Esophagus (tissue), 2 donors: ENCODE measurements around the gene OCRL. TPM values are rescaled to one million over a fixed set of nuclear protein-coding genes. Genes with fewer than 3 reads are reported as not detected.
A peak's percentile ranks its signal among the peaks of the same experiment; 100 is the strongest.

Experiments used
- H3K27ac ChIP-seq, 2 donors: one replicate each; pipeline ENCODE4 v1.5.1; 2013; ENCODE audit warnings: low read depth in 2 of 2, mild to moderate bottlenecking in 2 of 2, inconsistent platforms in 1 of 2, low read length in 1 of 2, moderate library complexity in 1 of 2
- H3K27me3 ChIP-seq, 2 donors: one replicate each; pipeline ENCODE4 v1.6.1; 2013; ENCODE audit warnings: low read length in 2 of 2, control low read depth in 1 of 2, mild to moderate bottlenecking in 1 of 2; ENCODE audit not compliant: insufficient read depth in 2 of 2, control insufficient read depth in 1 of 2
- H3K36me3 ChIP-seq, 2 donors: one replicate each; pipeline ENCODE4 v1.6.1; 2013; ENCODE audit warnings: low read length in 1 of 2; ENCODE audit not compliant: control insufficient read depth in 2 of 2, insufficient read depth in 2 of 2
- H3K4me1 ChIP-seq, 2 donors: one replicate each; pipeline ENCODE4 v1.6.1; 2013; ENCODE audit warnings: low read length in 1 of 2; ENCODE audit not compliant: control insufficient read depth in 2 of 2, insufficient read depth in 2 of 2
- H3K4me3 ChIP-seq, 2 donors: one replicate each; pipeline ENCODE4 v1.5.1; 2013; ENCODE audit warnings: low read length in 2 of 2, mild to moderate bottlenecking in 2 of 2, low read depth in 1 of 2, moderate library complexity in 1 of 2
- H3K9me3 ChIP-seq, 2 donors: one replicate each; pipeline ENCODE4 v1.6.1; 2013; ENCODE audit warnings: mild to moderate bottlenecking in 2 of 2, low read depth in 1 of 2, low read length in 1 of 2, moderate library complexity in 1 of 2; ENCODE audit not compliant: control insufficient read depth in 2 of 2, insufficient read depth in 1 of 2
- WGBS, 2 donors: extraction: QIAGEN DNeasy Blood & Tissue Kit; methylation state at CpG; one replicate each; pipeline ENCODE4 v1.1.7; 2013; 5-methylcytosine and 5-hydroxymethylcytosine counted together
- polyA plus RNA-seq, 2 donors: library from polyadenylated mRNA; stranded (reverse); fragments of 200-250 nt; gene quantifications; one replicate each; pipeline ENCODE4 v1.2.3, GENCODE V29; 2013
- donor health status: healthy with polysubstance abuse.
- donor health status: Bipolar disorder and iron deficiency.

OCRL gene
- polyA plus RNA-seq: 1 to 10 TPM; 6.4 to 7.5 TPM

DNA sequence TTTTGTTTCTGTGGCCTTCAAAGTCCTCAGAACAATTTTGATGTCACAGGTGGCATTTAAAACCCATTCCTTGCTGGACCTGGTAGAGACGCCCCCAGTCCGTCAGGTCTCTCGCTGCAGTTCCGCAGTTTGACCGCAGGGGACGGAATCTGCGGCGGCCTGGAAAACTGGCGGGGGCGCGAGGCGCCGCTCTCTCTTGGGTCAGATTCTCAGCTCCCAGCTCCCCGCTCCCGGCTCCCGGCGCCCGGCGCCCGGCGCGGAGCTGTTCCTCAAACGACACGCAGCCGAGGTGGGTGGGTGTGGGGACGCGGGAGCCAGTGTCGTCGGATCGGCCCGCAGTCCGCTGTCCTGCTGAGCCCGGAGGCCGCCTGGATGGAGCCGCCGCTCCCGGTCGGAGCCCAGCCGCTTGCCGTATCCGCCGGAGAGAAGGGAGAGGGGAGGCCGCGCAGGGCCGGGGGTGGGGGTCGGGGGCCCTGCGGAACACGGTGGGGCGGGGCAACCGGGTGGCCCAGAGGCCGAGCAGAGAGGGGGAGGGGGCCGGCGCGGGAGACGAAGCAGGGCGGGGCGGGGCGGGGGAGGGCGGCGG is at the start of gene OCRL:
TSS of gene OCRL (plus strand) at position 192 of the 586 bp plus-strand sequence. CDS start at position 373, 181 bp downstream.
- WGBS, 2 donors: 1 to 32% methylated on average over 35 to 45 of the region's 60 CpGs
- H3K9me3 ChIP-seq: no peaks in the 10 kb centered on the region
- H3K4me1 ChIP-seq: no peaks in the 10 kb centered on the region
- H3K27me3 ChIP-seq: no peaks in the 10 kb centered on the region
- H3K27ac ChIP-seq: peak within 1 kb of the TSS; percentile 64 to 74
- H3K36me3 ChIP-seq: no peaks in the 10 kb centered on the region
- H3K4me3 ChIP-seq: peak within 1 kb of the TSS; percentile 59 to 73

DNA sequence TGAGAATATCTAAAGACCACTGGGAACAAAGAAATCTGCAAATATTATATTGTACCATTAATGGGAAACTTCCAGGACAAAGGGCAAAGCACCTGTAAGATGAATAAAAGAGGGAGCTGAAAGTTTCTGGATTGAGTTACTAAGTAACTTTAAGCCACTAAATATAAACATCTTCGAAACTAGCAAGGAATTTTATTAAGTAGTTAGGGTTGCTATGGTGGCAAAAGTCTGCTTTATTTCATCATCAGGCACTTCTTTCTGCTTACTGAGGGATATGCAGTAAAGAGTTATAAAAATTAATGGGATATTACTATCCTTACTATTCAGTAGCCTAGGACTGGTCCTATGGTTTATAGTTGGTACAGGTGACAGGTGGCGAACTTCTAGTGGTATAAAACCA is 49.7 kb upstream of the OCRL start:
- WGBS, 2 donors: 56 to 80% methylated on average over 2 of the region's 2 CpGs
- H3K4me1 ChIP-seq: no peaks in the 10 kb centered on the region
- no peaks in the 10 kb centered on the region for H3K36me3 ChIP-seq

DNA sequence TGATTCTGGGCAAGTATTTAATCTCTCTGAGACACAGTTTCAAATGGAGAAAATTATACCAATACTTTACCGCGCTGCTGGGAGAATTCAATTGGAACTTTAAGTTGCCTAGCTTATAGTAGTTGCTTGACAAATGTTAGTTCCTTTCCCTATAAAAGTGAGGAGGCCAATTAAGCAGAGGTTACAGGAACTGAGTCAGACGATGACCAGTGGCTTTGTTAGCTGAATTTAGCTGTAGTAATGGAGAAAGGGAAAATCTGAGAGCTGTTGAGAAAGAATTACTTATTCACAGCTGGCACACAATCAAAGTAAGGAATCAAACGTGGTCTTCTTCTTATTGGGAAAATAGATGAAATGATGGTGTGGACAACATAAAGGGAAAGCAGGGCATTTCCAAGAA is 46.4 kb upstream of the OCRL start:
- no peaks in the 10 kb centered on the region for H3K27me3 ChIP-seq
- 57 to 71% methylated on average over 4 of the region's 4 CpGs for WGBS, 2 donors
- H3K36me3 ChIP-seq: no peaks in the 10 kb centered on the region
- H3K27ac ChIP-seq: no peak overlapping the region
- H3K4me1 ChIP-seq: no peaks in the 10 kb centered on the region
- H3K9me3 ChIP-seq: no peaks in the 10 kb centered on the region
- no peak overlapping the region for H3K4me3 ChIP-seq

More for the DNA sequence above, 49.7 kb upstream of the OCRL start:
- no peaks in the 10 kb centered on the region for H3K27me3 ChIP-seq
- no peak overlapping the region for H3K4me3 ChIP-seq
- H3K27ac ChIP-seq: no peak overlapping the region
- no peaks in the 10 kb centered on the region for H3K9me3 ChIP-seq

DNA sequence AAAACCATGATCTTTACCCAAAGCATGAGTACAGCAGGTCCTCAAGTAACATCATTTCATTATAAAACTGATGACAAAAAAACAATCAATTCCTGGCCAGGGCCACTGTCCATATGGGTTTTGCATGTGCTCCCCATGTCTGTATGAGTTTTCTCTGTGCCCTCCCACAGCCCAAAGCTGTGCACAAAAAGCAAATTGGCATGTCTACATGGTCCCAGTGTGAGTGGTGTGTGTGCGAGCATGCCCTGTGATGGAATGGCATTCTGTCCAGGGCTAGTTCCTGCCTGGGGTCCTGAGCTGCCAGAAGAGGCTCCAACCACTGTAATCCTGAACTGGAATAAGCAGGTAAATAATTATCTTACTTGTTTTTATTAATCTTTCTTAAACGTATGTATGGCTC is 45.2 kb upstream of the OCRL start:
- H3K4me1 ChIP-seq: no peaks in the 10 kb centered on the region
- no peak overlapping the region for H3K27ac ChIP-seq
- no peaks in the 10 kb centered on the region for H3K27me3 ChIP-seq
- H3K4me3 ChIP-seq: no peak overlapping the region
- H3K9me3 ChIP-seq: no peaks in the 10 kb centered on the region
- no peaks in the 10 kb centered on the region for H3K36me3 ChIP-seq
- 65 to 88% methylated on average over 2 of the region's 2 CpGs for WGBS, 2 donors

DNA sequence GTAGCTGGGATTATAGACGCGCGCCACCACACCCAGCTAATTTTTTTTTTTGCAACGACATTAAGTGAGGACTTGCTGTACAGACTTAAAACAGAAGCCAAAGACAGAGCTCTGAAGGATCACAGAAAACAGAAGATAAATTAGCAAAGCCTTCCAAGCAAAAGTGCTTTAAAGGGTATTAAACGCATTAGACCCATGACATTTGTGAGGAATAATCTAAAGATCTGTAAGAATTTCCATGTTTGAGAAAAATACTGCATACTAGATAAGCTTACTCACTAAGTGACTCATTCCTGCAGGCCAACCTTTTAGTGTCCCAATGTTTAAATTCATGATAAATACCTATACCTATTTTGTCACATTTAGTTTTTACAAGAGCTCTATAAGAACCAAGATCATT is 44.2 kb upstream of the OCRL start:
- Histone ChIP-seq H3K27ac (no peak overlapping the region), H3K4me1 (no peaks in the 10 kb centered on the region), H3K4me3 (no peak overlapping the region), H3K9me3 (no peaks in the 10 kb centered on the region), H3K27me3 (no peaks in the 10 kb centered on the region), H3K36me3 (no peaks in the 10 kb centered on the region)
- 81 to 85% methylated on average over 5 of the region's 5 CpGs for WGBS, 2 donors

DNA sequence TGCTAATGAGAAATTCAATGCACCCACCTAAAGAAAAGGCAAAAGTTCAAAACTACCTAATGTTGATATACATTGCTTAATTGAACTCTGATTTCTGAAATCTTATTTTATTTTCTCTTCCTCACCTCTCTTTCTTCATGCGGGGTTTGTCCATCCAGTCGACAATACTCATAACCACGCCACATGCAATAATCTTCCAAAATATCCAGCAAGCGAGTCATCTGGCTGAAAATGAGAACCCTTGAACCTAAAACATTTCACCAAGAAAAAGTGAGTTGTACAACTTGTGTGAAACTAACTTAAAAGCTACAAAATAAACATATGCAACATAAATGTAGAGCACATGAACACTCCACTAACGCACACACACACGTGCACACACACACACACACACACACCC is 43.4 kb upstream of the OCRL start:
- Histone ChIP-seq H3K36me3 (no peaks in the 10 kb centered on the region), H3K4me3 (no peak overlapping the region), H3K9me3 (no peaks in the 10 kb centered on the region), H3K27me3 (no peaks in the 10 kb centered on the region), H3K4me1 (no peaks in the 10 kb centered on the region), H3K27ac (no peak overlapping the region)
- WGBS, 2 donors: 87 to 91% methylated on average over 6 of the region's 6 CpGs

DNA sequence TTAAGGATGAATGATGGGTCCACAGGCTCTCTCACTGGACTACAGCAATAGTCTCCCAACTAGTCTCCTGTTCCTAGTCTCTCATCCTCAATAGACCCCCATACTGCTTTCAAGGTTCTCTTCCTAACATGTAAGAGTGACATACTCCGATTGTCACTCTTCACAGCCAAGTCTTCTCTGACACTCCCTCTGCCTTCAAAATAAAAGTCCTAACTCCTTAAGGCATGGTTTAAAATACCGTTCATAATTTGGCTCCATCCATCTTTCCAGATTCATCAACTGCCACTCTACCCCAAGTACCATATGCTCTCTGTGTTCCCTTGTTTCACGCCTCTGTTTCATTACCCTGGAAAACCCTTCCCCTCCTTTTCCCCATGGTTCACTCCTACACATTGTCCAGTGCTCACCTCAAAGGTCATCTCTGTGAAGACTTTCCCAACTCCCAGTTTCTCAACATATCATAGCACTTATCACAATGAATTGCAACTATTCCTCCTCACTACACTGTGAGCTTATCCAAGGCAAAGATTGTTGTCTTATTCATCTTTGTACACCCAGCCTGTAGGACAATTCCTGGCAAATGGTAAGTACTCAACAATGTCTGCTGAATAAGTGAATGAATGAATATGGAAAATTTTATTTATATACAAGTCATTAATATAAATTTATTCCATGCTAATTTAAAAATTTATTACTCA is 42.8 kb upstream of the OCRL start:
- 71 to 81% methylated on average over 3 of the region's 3 CpGs for WGBS, 2 donors

DNA sequence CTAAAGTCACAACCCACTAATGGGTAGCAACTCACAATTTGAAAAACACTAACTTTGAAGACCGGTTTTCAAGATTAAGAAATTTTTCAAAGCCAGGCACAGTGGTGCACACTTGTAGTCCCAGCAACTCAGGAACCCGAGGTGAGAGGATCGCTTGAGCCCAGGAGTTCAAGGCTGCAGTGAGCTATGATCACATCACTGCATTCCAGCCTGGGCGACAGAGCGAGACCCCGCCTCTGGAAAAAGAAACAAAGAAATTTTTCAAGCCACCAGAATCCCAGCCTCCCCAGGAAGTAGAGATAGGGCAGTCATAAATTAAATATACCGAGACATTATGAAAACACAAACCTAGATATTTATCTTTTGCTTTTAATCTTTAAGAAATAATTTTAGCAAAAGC is 29.7 kb upstream of the OCRL start:
- Histone ChIP-seq H3K9me3 (no peaks in the 10 kb centered on the region), H3K4me3 (no peak overlapping the region), H3K36me3 (no peaks in the 10 kb centered on the region), H3K27me3 (no peaks in the 10 kb centered on the region), H3K27ac (no peak overlapping the region), H3K4me1 (no peaks in the 10 kb centered on the region)
- 71 to 81% methylated on average over 7 of the region's 7 CpGs for WGBS, 2 donors

More for the DNA sequence above, 42.8 kb upstream of the OCRL start:
- H3K4me1 ChIP-seq: no peaks in the 10 kb centered on the region
- no peaks in the 10 kb centered on the region for H3K27me3 ChIP-seq
- no peak overlapping the region for H3K27ac ChIP-seq
- no peaks in the 10 kb centered on the region for H3K9me3 ChIP-seq
- H3K36me3 ChIP-seq: no peaks in the 10 kb centered on the region
- H3K4me3 ChIP-seq: no peak overlapping the region

DNA sequence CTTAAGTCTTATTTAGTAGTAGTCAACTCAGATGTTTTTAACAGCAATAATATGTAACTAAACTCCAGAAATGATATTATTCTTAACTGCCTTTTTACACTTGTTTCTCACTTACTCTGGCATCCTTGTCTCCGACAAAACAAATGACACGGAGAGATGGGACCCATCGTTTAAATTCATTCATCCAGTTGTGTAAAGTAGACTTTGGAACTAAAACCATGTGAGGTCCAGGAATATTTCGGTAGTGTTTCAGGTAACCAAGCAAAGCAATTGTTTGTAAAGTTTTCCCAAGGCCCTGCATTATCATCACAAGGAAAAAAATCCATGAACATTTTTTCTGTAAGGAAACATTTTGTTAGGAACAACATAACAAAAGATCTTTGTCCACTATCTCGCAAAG is 28.4 kb upstream of the OCRL start:
- Histone ChIP-seq H3K27ac (no peak overlapping the region), H3K27me3 (no peaks in the 10 kb centered on the region), H3K9me3 (no peaks in the 10 kb centered on the region), H3K4me3 (no peak overlapping the region), H3K4me1 (no peaks in the 10 kb centered on the region), H3K36me3 (no peaks in the 10 kb centered on the region)
- 73 to 92% methylated on average over 5 of the region's 5 CpGs for WGBS, 2 donors

DNA sequence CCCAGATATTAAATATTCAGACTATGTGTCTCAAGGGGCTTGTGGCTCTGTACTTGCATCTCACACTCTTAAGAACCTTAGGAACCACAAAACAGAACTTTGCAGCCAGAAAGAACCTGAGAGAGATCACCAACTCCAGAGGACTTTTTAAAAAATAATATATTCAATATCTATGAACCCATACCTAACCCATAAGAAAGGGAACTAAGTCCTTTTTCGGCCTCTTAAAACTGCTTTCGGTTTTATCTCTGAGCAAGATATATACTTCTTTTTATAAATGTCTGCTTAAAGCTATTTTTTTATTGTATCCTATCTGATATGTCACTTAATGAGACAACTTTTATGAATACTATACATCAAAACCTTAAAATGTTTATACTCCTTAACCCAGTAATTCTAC is 27.6 kb upstream of the OCRL start:
- H3K27ac ChIP-seq: no peak overlapping the region
- no peak overlapping the region for H3K4me3 ChIP-seq
- WGBS, 2 donors: 76 to 92% methylated on average over 2 of the region's 2 CpGs
- H3K4me1 ChIP-seq: no peaks in the 10 kb centered on the region
- no peaks in the 10 kb centered on the region for H3K27me3 ChIP-seq
- H3K9me3 ChIP-seq: no peaks in the 10 kb centered on the region
- H3K36me3 ChIP-seq: no peaks in the 10 kb centered on the region
